GM12892 (cell line): Measurements from ENCODE around the gene MS4A6A.
"Not testable (repeated sequence)": the region's sequence is repeated elsewhere in the genome, so short reads cannot be mapped to it uniquely, and the experiment has no call there.

Source experiments
- POLR2A ChIP-seq: IDR thresholded peaks from 2 replicates; pipeline ENCODE4 v1.6.1; 2011; ENCODE audit warnings: low read depth, low read length, control low read depth
- POLR2AphosphoS5 ChIP-seq: IDR thresholded peaks from 2 replicates; pipeline ENCODE4 v1.6.1; 2011; ENCODE audit warnings: low read depth, low read length, control low read depth
- TAF1 ChIP-seq: IDR thresholded peaks from 2 replicates; pipeline ENCODE4 v1.6.1; 2011; ENCODE audit warnings: low read depth, mild to moderate bottlenecking, control low read depth, low read length, borderline replicate concordance

DNA sequence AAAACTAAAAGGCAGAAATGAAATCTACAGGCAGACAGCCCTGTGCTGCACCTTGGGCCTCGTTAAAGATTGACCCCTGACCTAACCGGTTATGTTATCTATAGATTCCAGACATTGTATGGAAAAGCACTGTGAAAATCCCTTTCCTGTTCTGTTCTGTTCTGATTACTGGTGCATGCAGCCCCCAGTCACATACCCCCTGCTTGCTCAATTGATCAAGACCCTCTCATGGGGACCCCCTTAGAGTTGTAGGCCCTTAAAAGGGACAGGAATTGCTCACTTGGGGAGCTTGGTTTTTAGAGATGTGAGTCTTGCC is 2.6 kb upstream of the MS4A6A start:
- not testable (repeated sequence) for TF ChIP-seq POLR2AphosphoS5, TAF1, POLR2A
